Measurements from ENCODE around the gene DCTN2.
"Not testable (repeated sequence)": the region's sequence is repeated elsewhere in the genome, so short reads cannot be mapped to it uniquely, and the experiment has no call there.

The DCTN2 gene

GRCh38 chr12:57576613-57577160, 29.7 kb upstream of the DCTN2 start:
- DNase-seq (ENCODE audit: low read depth), result no peak

- no peak for DNase-seq (ENCODE audit: low read depth)
Measured at GRCh38 chr12:57575771-57576612, 29.0 kb upstream of the DCTN2 start.

GRCh38 chr12:57574795-57575194, 27.8 kb upstream of the DCTN2 start:
- DNase-seq (ENCODE audit: low read depth), result no peak

- no peak for DNase-seq (ENCODE audit: low read depth)
Measured at GRCh38 chr12:57571926-57572762, 25.2 kb upstream of the DCTN2 start.

- DNase-seq (ENCODE audit: low read depth), result not testable (repeated sequence)
Measured at GRCh38 chr12:57570438-57570837, 23.4 kb upstream of the DCTN2 start.

GRCh38 chr12:57569858-57570257, 22.9 kb upstream of the DCTN2 start:
- DNase-seq (ENCODE audit: low read depth), result no peak

GRCh38 chr12:57568838-57569237, 21.8 kb upstream of the DCTN2 start:
- no peak for DNase-seq (ENCODE audit: low read depth)

GRCh38 chr12:57564178-57564740, 17.3 kb upstream of the DCTN2 start:
- no peak for DNase-seq (ENCODE audit: low read depth)

- no peak for DNase-seq (ENCODE audit: low read depth)
Measured at GRCh38 chr12:57563358-57563757, 16.4 kb upstream of the DCTN2 start.

GRCh38 chr12:57561117-57561516, 14.1 kb upstream of the DCTN2 start:
- peak; percentile 56 for DNase-seq (ENCODE audit: low read depth)

GRCh38 chr12:57560516-57560915, 13.5 kb upstream of the DCTN2 start:
- DNase-seq (ENCODE audit: low read depth), result no peak

- DNase-seq (ENCODE audit: low read depth), result no peak
Measured at GRCh38 chr12:57558864-57559263, 11.9 kb upstream of the DCTN2 start.

GRCh38 chr12:57554897-57555296, 7.9 kb upstream of the DCTN2 start:
- DNase-seq (ENCODE audit: low read depth), result no peak

GRCh38 chr12:57554453-57554852, 7.5 kb upstream of the DCTN2 start:
- DNase-seq (ENCODE audit: low read depth), result no peak

GRCh38 chr12:57553343-57554202, 6.6 kb upstream of the DCTN2 start:
- no peak for DNase-seq (ENCODE audit: low read depth)

- peak; percentile 16 for DNase-seq (ENCODE audit: low read depth)
Measured at GRCh38 chr12:57552835-57553313, 5.9 kb upstream of the DCTN2 start.

GRCh38 chr12:57552306-57552651, 5.3 kb upstream of the DCTN2 start:
- no peak for DNase-seq (ENCODE audit: low read depth)

GRCh38 chr12:57551637-57552305, 4.8 kb upstream of the DCTN2 start:
- no peak for DNase-seq (ENCODE audit: low read depth)

- DNase-seq (ENCODE audit: low read depth), result no peak
Measured at GRCh38 chr12:57550641-57551549, 3.9 kb upstream of the DCTN2 start.
